ENCODE data around the gene RCBTB1. TPM values are rescaled to one million over a fixed set of nuclear protein-coding genes. Genes with fewer than 3 reads are reported as not detected.
A peak's percentile ranks its signal among the peaks of the same experiment; 100 is the strongest.

RCBTB1 gene
- total RNA-seq, 2 donors from 2014 or later, result 22.6 to 22.7 TPM

DNA sequence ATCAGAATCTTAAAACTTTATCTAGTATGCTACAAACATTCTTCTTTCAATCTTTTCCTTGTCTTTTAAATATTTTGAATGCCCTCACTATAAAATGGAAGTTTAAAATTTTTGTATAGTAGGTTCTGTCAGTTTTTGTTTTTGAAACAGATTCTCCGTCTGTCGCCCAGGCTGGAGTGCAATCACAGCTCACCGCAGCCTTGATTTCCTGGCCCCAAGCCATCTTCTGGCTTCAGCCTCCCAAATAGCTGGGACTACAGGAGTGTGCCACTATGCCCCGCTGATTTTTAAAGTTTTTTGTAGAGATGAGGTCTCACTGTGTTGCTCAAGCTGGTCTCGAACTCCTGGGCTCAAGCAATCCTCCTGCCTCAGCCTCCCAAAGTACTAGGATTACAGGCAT lies 68.9 kb downstream of the RCBTB1 start:
- ATAC-seq (ENCODE audit: insufficient number of reproducible peaks, low FRiP score, low read depth) (no peak), DNase-seq (ENCODE audit: low spot score) (no peak)
- H3K27ac ChIP-seq, result no peak overlapping the region
- no peak overlapping the region for H3K4me3 ChIP-seq
- peaks cover 21% of the 10 kb centered on the region for H3K36me3 ChIP-seq
- no peaks in the 10 kb centered on the region for H3K27me3 ChIP-seq (replicated peaks; ENCODE audit: insufficient read depth)
- H3K4me1 ChIP-seq (ENCODE audit: control insufficient read depth in 1 of 2, low read depth in 2 of 2), result no peaks in the 10 kb centered on the region
- H3K9me3 ChIP-seq, result no peaks in the 10 kb centered on the region
- TF ChIP-seq, protein P1, sequence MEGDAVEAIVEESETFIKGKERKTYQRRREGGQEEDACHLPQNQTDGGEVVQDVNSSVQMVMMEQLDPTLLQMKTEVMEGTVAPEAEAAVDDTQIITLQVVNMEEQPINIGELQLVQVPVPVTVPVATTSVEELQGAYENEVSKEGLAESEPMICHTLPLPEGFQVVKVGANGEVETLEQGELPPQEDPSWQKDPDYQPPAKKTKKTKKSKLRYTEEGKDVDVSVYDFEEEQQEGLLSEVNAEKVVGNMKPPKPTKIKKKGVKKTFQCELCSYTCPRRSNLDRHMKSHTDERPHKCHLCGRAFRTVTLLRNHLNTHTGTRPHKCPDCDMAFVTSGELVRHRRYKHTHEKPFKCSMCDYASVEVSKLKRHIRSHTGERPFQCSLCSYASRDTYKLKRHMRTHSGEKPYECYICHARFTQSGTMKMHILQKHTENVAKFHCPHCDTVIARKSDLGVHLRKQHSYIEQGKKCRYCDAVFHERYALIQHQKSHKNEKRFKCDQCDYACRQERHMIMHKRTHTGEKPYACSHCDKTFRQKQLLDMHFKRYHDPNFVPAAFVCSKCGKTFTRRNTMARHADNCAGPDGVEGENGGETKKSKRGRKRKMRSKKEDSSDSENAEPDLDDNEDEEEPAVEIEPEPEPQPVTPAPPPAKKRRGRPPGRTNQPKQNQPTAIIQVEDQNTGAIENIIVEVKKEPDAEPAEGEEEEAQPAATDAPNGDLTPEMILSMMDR (IDR thresholded peaks at IDR 0.05), result no peak

DNA sequence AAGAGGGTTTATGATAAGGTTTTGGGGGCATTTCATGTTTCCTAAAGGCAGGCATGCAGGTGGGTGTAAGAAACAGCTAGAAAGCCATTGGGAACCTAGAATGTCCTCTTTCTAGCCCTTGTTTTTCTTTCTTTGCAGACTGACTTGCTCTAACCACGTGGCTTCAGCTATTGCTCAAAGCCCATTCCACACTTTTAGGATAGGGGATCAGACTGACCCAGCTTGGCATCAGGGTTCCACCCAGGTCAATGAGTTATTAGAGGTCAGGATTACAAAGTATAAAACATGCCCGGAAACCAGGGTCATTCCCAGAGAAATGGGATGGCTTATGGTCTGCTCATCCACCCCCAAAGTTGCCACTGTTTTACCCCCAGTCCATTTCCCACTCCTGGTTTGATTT lies 72.8 kb downstream of the RCBTB1 start:
- no peak overlapping the region for H3K27ac ChIP-seq
- peaks cover 11% of the 10 kb centered on the region for H3K36me3 ChIP-seq
- H3K4me1 ChIP-seq (ENCODE audit: control insufficient read depth in 1 of 2, low read depth in 2 of 2), result no peaks in the 10 kb centered on the region
- H3K4me3 ChIP-seq, result no peak overlapping the region
- ATAC-seq (ENCODE audit: insufficient number of reproducible peaks, low FRiP score, low read depth) (no peak), DNase-seq (ENCODE audit: low spot score) (no peak)
- TF ChIP-seq, protein P1 (IDR thresholded peaks at IDR 0.05), result no peak
- H3K9me3 ChIP-seq, result no peaks in the 10 kb centered on the region
- no peaks in the 10 kb centered on the region for H3K27me3 ChIP-seq (replicated peaks; ENCODE audit: insufficient read depth)

DNA sequence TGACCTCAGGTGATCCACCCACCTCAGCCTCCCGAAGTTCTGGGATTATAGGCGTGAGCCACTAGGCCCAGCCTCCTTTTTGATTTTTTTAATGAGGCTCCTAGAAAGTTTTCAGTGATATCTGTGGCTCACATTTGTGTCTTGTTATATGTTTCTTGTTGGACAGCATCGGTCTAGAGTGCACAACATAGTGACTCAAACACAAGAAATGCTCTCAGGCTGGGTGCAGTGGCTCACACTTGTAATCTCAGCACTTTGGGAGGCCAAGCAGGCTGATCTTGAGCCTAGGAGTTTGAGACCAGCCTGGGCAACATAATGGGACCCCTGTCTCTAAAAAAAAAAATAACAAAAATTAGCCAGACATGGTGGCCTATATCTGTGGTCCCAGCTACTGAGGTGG lies 81.4 kb downstream of the RCBTB1 start:
- H3K4me3 ChIP-seq, result no peak overlapping the region
- H3K36me3 ChIP-seq, result no peaks in the 10 kb centered on the region
- H3K27ac ChIP-seq, result no peak overlapping the region
- TF ChIP-seq, protein P1 (IDR thresholded peaks at IDR 0.05), result no peak
- no peaks in the 10 kb centered on the region for H3K27me3 ChIP-seq (replicated peaks; ENCODE audit: insufficient read depth)
- ATAC-seq (ENCODE audit: insufficient number of reproducible peaks, low FRiP score, low read depth) (no peak), DNase-seq (ENCODE audit: low spot score) (no peak)
- H3K4me1 ChIP-seq (ENCODE audit: control insufficient read depth in 1 of 2, low read depth in 2 of 2), result peaks cover 0 to 8% of the 10 kb centered on the region in 2 donors
- H3K9me3 ChIP-seq, result no peaks in the 10 kb centered on the region

DNA sequence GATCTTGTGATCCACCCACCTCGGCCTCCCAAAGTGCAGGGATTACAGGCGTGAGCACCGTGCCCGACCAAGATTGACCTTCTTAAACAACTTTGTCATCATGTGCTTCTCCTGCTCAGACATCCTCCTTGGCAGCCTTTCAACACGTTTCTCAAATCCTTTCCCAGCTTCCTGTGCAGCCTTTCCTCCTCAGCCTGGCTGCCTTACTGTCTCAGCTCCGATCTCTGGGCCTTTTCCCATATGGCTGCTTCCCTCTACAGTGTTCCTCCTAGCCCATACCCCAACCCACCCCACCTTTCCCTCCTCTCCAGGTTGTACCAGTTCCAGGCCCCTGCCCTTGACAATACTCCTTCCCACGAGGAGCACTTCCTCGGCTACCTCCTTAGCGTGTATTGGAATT lies 82.4 kb downstream of the RCBTB1 start:
- Histone ChIP-seq H3K36me3 (no peaks in the 10 kb centered on the region), H3K9me3 (no peaks in the 10 kb centered on the region), H3K27ac (no peak overlapping the region), H3K4me3 (no peak overlapping the region), H3K27me3 (replicated peaks; ENCODE audit: insufficient read depth) (no peaks in the 10 kb centered on the region), H3K4me1 (ENCODE audit: control insufficient read depth in 1 of 2, low read depth in 2 of 2) (peaks cover 0 to 8% of the 10 kb centered on the region in 2 donors)
- DNase-seq (ENCODE audit: low spot score), result no peak
- TF ChIP-seq, protein P1 (IDR thresholded peaks at IDR 0.05), result no peak
- ATAC-seq (ENCODE audit: insufficient number of reproducible peaks, low FRiP score, low read depth), result no peak

DNA sequence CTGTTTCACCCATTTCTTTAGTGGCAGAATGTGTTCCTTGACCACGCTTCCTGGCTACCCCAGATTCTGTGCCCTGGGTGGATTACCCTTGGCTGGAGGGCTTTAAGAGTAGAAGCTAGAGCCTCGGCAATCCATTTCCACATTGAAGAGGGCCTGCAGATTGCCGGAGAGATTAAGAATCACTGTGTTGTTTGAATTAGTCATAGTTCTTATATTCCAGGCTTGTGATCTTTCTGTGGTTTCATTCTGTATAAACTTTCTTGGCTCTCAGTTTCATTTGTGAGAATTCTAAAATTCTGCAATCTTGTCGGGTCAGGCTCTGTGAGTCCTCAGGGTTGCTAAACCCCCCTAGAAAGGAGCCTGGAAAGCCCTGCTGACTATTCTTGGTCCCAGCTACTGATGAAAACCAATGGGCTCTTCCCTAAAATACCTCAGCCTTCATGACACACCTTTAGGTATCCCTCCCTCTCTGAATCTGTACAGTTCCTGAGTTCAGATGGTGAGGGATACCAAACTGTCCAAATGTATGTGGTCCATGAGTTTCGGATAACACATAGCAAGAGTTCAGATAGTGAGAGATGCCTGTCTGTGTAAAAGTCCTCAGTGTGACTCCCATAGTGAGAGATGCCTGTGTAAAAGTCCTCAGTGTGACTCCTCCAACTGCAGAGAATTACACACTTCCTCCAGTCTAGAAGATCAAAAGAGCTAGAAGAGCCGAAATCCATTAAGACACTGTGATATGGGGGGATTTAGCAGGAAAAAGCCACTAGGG lies 85.3 kb downstream of the RCBTB1 start:
- Histone ChIP-seq H3K4me3 (no peak overlapping the region), H3K27ac (peak overlapping the region; percentile 20 to 42), H3K9me3 (no peaks in the 10 kb centered on the region), H3K4me1 (ENCODE audit: control insufficient read depth in 1 of 2, low read depth in 2 of 2) (peaks cover 0 to 17% of the 10 kb centered on the region in 2 donors), H3K27me3 (replicated peaks; ENCODE audit: insufficient read depth) (no peaks in the 10 kb centered on the region), H3K36me3 (no peaks in the 10 kb centered on the region)
- ATAC-seq (ENCODE audit: insufficient number of reproducible peaks, low FRiP score, low read depth) (no peak), DNase-seq (ENCODE audit: low spot score) (no peak)
- TF ChIP-seq, protein P1 (IDR thresholded peaks at IDR 0.05), result no peak

All from thoracic aorta (tissue), 2 donors.